GM19438 (cell line): Measurements from ENCODE around the gene MAP2.

ENCODE experiments used
- ATAC-seq: cut with Tn5 transposase; IDR thresholded peaks from one replicate; pipeline ENCODE4 v1.9.1; 2021; ENCODE audit warnings: low read depth; ENCODE audit not compliant: unreplicated experiment

The MAP2 gene

GRCh38 chr2:209687323-209687969 lies 263.6 kb downstream of the MAP2 start:
- ATAC-seq: no peak

DNA sequence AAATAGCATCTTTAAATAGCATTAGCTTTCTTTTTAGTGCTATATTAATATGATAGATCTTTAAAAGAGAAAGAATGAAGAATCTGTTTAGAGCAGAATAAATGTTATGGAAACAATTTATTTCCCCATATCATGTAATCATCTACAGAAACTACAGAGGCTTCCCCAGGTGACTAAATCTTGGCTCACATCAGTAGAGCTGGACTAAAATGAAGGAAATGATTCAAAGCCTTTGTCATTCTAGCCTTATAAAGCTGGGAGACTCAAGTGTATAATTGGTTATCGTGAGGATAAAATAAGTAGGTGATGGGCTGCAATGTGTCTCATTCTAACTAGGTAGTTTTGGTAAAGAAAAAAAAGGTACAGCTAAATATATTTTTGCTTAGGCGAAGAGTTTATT lies 264.5 kb downstream of the MAP2 start:
- no peak for ATAC-seq

DNA sequence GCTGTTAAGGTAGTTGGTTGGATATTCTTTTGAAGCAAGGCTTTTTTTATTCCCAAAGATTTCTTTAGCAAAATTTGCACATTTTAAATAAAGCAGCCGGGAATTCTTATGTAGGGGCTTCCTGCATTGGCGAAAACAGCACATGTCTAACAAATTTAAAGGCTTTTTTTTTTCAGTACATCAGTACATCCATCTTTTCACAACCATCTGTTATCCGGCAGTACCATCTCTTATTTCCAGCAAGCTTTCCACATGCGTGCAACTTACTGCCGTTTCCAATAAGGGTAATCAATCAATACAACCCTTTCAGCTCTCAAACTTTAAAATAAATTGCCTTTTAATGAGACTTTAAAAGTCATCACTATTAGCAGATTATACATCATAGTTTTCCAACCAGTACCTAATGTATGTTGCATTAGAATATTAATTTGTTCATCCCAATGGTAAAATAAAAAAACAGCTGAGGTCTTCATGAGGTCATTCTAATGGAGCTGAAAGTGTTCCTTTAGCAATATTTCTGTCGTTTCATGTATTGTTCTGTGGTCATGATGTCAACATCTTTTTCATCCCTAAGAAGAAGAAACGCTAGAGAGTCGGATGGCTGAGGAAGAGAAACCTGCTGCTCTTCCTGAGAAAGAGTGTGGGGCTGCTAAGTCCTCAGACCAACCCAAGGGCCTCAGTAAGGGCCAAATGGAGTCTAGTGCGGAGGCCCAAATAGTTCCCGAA lies 266.3 kb downstream of the MAP2 start:
- ATAC-seq: no peak

DNA sequence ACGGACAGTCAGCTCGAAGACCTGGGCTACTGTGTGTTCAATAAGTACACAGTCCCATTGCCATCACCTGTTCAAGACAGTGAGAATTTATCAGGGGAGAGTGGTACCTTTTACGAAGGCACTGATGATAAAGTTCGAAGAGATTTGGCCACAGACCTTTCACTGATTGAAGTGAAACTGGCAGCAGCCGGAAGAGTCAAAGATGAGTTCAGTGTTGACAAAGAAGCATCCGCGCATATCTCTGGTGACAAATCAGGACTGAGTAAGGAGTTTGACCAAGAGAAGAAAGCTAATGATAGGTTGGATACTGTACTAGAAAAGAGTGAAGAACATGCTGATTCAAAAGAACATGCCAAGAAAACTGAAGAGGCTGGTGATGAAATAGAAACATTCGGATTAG lies 270.9 kb downstream of the MAP2 start:
- no peak for ATAC-seq

GRCh38 chr2:209696836-209697711 lies 273.2 kb downstream of the MAP2 start:
- peak; percentile 68 for ATAC-seq

GRCh38 chr2:209702775-209703174 lies 278.9 kb downstream of the MAP2 start:
- no peak for ATAC-seq

DNA sequence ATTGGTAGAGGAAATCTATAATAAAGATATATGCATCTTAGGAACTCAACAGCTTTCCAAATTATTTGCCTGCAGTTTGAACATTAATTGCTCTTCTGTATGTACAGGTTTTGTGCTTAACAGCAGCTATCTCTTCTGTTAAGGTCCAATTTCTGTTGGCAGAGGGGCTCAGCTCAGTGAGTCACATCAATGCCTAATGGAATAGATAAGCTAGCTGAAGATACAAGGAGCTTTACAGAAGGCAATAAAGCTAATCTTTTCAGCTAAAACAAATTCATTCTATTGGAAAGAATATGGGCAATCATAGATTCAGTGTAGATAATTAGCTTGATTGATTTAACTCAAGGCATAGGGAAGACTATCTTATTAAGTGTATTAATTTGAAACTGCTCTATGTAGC lies 289.4 kb downstream of the MAP2 start:
- ATAC-seq: no peak

DNA sequence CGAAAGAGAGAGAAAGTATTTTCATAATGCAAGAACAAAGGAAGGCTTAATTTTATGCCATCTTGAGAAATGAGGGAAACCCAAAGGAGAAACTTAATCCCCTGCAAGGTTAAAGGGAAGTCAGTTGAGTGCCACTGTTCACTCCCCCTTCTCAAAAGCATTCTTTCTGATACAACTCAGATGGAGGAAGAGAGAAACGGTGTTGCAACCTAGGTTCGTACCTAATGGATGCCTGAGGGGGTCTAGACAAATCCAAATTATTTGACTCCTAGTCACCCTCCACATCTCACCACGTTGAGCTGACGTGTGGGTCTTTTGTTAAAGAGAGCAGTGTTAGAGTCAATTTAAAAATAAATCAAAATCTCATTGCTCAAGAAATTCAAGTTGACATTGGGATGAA lies 295.2 kb downstream of the MAP2 start:
- no peak for ATAC-seq

GRCh38 chr2:209721497-209721896 lies 297.6 kb downstream of the MAP2 start:
- ATAC-seq: no peak

DNA sequence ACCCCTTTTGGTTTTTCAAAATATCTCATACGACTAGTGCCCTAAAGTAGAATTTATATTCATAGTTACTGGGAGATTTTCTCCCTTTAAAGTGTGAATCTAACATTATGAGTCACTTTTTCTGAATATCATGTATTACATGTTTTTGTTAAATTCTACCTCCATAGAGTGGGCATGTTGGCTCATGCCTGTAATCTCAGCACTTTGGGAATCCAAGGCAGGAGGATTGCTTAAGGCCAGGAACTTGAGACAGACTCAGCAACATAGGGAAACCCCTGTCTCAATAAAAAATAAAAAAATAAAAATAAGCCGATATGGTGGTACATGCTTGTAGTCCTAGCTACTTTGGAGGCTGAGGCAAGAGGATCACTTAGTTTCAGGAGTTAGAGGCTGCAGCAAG lies 302.5 kb downstream of the MAP2 start:
- ATAC-seq: no peak

GRCh38 chr2:209727077-209727476 lies 303.2 kb downstream of the MAP2 start:
- no peak for ATAC-seq

GRCh38 chr2:209734805-209735204 lies 311.0 kb downstream of the MAP2 start:
- ATAC-seq: no peak

- ATAC-seq: no peak
Measured at GRCh38 chr2:209741953-209742352, 318.1 kb downstream of the MAP2 start.

GRCh38 chr2:209753020-209753419 lies 329.2 kb downstream of the MAP2 start:
- no peak for ATAC-seq

DNA sequence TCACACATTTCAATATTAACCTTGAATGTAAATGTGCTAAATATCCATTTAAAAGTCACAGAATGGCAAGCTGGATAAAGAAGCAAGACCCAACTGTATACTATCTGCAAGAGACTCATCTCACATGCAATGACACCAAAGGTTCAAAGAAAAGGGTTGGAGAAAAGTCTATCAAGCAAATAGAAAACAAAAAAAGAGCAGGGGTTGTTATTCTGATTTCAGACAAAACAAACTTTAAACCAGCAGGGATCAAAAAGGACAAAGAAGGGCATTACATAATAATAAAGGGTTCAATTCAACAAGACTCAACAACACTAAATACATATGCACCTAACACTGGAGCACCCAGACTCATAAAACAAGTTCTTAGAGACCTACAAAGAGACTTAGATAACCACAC lies 333.3 kb downstream of the MAP2 start:
- ATAC-seq: no peak

GRCh38 chr2:209761566-209761965 lies 337.7 kb downstream of the MAP2 start:
- ATAC-seq: no peak

- no peak for ATAC-seq
Measured at GRCh38 chr2:209762563-209762962, 338.7 kb downstream of the MAP2 start.

DNA sequence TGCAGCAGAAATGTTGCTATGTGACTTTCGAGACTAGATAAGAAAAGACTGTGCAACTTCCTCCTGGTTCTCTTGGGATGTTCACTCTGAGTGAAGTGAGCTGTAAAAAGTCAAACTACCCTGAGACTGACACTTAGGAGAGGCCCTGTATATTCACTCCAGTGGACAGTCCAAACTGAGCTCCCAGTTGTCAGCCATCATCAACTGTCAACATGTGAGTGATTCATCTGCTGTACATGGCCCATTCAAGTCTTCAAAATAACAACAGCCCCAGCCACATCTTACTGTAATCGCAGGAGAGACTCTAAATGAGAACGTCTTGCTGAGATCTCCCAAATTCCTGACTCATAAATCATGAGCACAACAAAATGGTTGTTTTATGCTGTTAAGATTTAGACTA lies 339.3 kb downstream of the MAP2 start:
- ATAC-seq: no peak

DNA sequence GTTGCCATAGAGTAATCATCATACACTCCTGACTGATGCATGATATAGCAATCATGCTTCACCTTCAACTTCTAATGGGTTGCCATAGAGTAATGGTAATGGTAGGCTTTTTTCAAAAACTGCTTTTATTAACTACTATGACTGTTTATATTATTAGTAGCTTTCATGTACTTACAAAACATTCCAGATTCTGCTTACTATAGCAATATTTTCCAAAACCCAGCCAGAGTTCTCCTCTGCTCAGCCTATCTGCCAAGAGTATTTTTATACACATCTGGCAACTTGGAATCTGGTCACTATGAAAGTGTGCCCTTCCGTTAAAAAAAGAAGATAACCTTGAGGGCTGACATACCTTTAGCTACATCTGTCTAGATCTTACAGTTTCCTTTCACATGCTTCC lies 342.8 kb downstream of the MAP2 start:
- no peak for ATAC-seq

DNA sequence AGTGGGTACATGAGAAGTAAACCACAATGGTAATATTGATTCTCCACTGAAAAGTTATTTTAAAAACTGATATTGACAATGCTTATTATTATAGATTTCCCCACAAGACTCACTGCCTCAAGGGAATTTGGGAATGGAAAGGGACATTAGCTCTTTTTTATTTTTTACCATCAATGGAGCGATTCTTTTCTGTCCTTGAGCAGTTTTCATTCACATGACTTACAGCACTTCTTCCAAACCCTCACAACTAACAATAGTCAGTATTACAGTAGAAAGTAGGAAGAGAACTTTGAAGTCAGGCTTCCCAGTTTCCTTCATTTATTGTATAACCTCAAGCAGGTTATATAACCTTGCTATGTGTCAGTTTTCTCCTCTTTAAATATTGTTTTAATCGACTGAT lies 343.5 kb downstream of the MAP2 start:
- no peak for ATAC-seq

DNA sequence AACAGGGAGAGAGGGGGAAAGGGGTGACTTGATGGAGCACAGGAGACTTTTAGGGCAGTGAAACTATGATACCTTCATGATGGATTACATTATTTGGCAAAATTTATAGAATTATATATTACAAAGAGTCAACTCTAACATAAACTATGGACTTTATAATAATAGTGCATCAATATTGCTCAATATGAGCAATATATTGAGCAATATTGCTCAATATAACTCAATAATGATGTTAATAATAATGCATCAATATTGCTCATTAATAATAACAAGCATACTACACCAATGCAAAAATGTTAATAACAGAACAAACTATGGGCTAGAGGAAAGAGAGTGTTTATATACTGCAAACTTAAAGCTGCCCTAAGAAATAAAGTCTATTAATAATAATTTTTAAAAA lies 344.7 kb downstream of the MAP2 start:
- ATAC-seq: no peak
